ENCODE measurements around the gene ZFX. TPM values are rescaled to one million over a fixed set of nuclear protein-coding genes. Genes with fewer than 3 reads are reported as not detected.

Gene ZFX
- total and polyA plus RNA-seq, 11 donors: 6.4 to 70.5 (median 41.4) TPM

DNA sequence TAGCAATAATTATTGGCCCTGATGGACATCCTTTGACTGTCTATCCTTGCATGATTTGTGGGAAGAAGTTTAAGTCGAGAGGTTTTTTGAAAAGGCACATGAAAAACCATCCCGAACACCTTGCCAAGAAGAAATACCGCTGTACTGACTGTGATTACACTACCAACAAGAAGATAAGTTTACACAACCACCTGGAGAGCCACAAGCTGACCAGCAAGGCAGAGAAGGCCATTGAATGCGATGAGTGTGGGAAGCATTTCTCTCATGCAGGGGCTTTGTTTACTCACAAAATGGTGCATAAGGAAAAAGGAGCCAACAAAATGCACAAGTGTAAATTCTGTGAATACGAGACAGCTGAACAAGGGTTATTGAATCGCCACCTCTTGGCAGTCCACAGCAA lies 60.7 kb downstream of the ZFX start:
- WGBS, 4 donors: 92 to 97% (median 92%) methylated on average over 6 of the region's 6 CpGs
- intact Hi-C loops (cut with DNase I): no loop called here

DNA sequence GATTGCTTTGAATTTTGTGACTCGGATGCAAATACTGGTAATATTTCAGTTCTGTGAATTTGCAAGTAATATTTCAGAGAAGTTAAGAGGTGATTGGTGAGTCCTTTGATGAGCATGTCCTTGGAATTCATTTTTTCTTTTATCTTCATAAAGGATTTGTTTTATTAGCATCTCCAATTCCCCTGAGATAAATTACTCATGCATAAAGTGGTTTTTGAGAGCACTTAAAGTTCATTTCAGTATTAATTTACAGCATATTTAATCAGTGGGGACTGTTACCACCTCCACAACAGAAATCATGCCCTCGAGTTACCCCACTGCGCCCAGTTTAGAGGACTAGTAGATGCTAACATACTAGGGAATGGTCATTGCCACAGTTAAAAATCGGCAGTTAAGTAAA lies 65.0 kb downstream of the ZFX start:
- H3K27me3 ChIP-seq: no peaks in the 10 kb centered on the region
- H3K36me3 ChIP-seq: peaks cover 0 to 51% (median 30%) of the 10 kb centered on the region in 9 donors
- no peak overlapping the region for H3K27ac ChIP-seq
- H3K4me1 ChIP-seq: no peaks in the 10 kb centered on the region
- no peak overlapping the region for H3K4me3 ChIP-seq
- WGBS, 4 donors: 92 to 95% (median 93%) methylated on average over 4 of the region's 4 CpGs
- intact Hi-C loops (cut with DNase I): no loop called here
- no peak for TF ChIP-seq POLR2A (IDR thresholded peaks at IDR 0.05)
- TF ChIP-seq, protein P1, sequence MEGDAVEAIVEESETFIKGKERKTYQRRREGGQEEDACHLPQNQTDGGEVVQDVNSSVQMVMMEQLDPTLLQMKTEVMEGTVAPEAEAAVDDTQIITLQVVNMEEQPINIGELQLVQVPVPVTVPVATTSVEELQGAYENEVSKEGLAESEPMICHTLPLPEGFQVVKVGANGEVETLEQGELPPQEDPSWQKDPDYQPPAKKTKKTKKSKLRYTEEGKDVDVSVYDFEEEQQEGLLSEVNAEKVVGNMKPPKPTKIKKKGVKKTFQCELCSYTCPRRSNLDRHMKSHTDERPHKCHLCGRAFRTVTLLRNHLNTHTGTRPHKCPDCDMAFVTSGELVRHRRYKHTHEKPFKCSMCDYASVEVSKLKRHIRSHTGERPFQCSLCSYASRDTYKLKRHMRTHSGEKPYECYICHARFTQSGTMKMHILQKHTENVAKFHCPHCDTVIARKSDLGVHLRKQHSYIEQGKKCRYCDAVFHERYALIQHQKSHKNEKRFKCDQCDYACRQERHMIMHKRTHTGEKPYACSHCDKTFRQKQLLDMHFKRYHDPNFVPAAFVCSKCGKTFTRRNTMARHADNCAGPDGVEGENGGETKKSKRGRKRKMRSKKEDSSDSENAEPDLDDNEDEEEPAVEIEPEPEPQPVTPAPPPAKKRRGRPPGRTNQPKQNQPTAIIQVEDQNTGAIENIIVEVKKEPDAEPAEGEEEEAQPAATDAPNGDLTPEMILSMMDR (IDR thresholded peaks at IDR 0.05): no peak
- no peak for ATAC-seq
- DNase-seq: no peak
- H3K9me3 ChIP-seq: no peaks in the 10 kb centered on the region

More for the DNA sequence above, 60.7 kb downstream of the ZFX start:
- Histone ChIP-seq H3K9me3 (no peaks in the 10 kb centered on the region), H3K4me3 (no peak overlapping the region), H3K4me1 (peaks cover 0 to 5% (median 0%) of the 10 kb centered on the region in 12 donors), H3K36me3 (peaks cover 0 to 75% (median 55%) of the 10 kb centered on the region in 9 donors), H3K27ac (no peak overlapping the region), H3K27me3 (no peaks in the 10 kb centered on the region)
- no peak for DNase-seq
- TF ChIP-seq, protein P1 (IDR thresholded peaks at IDR 0.05): no peak
- TF ChIP-seq POLR2A (IDR thresholded peaks at IDR 0.05): no peak
- ATAC-seq: no peak

DNA sequence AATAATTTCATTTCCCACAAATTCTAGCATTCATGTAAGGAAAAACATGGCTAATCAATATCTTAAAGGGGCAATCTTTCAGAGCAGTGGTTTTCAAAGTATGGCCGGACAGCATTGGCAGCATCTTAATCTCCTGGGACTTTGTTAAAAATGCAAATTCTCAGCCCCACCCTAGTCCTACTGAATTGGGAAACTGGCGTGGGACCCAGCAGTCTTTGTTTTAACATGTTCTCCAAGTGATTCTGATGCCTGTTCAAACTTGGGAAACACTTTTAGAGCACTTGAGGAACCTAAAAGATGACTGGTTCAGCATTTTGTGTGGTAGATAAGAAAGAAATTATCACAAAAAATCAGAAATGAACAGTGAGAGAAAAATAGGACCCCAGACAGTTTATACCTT lies 65.7 kb downstream of the ZFX start:
- TF ChIP-seq, protein P1 (IDR thresholded peaks at IDR 0.05): no peak
- no peak for TF ChIP-seq POLR2A (IDR thresholded peaks at IDR 0.05)
- intact Hi-C loops (cut with DNase I): no loop called here
- no peak for ATAC-seq

DNA sequence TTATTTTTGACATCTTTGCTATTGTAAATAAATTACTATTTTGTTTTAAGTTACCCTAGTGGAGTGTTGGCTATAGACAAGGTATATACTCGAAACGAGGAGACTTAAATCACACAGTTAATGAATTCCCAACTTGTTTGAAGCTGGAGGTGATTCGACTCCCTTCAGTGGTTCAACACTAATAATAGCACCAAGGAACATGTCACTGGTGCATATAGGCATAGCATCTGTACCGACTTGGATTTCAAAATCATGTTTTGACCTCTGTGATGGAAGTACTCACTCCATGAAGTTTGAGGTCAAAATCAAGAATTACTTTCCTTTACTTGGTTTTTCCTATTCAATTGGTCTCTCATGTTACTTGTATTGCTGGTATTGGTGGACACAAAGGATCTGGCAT lies 66.5 kb downstream of the ZFX start:
- no peak for ATAC-seq
- Histone ChIP-seq H3K27me3 (no peaks in the 10 kb centered on the region), H3K27ac (no peak overlapping the region), H3K4me3 (no peak overlapping the region), H3K9me3 (no peaks in the 10 kb centered on the region), H3K36me3 (peaks cover 0 to 36% (median 16%) of the 10 kb centered on the region in 9 donors), H3K4me1 (no peaks in the 10 kb centered on the region)
- intact Hi-C loops (cut with DNase I): no loop called here
- no peak for DNase-seq
- 83 to 91% (median 89%) methylated on average over 4 of the region's 4 CpGs for whole genome bisulfite sequencing, 4 donors
- TF ChIP-seq, protein P1 (IDR thresholded peaks at IDR 0.05): no peak
- no peak for TF ChIP-seq POLR2A (IDR thresholded peaks at IDR 0.05)

More for the DNA sequence above, 65.7 kb downstream of the ZFX start:
- H3K4me3 ChIP-seq: no peak overlapping the region
- no peak overlapping the region for H3K27ac ChIP-seq
- no peak for DNase-seq
- no peaks in the 10 kb centered on the region for H3K9me3 ChIP-seq
- H3K4me1 ChIP-seq: no peaks in the 10 kb centered on the region
- H3K36me3 ChIP-seq: peaks cover 0 to 44% (median 24%) of the 10 kb centered on the region in 9 donors
- no peaks in the 10 kb centered on the region for H3K27me3 ChIP-seq
- 54 to 82% (median 65%) methylated on average over 2 of the region's 2 CpGs for WGBS, 4 donors

Measured in heart left ventricle (tissue), 16 donors.